GM23338 (cell line): ENCODE data around the gene ISG15.

ENCODE experiments used
- CTCF ChIP-seq, 2 experiments: fragments of 200-600 bp in 1 of 2; sonication (generic) in 1 of 2; conservative IDR thresholded peaks; 2 replicates each; pipeline versions ENCODE4 v1.5.1 to v1.6.1; 2016 to 2017; ENCODE audit warnings: antibody characterized with exemption in 2 of 2, low read depth in 2 of 2, mild to moderate bottlenecking in 2 of 2, moderate library complexity in 1 of 2
- EZH2phosphoT487 ChIP-seq: fragments of 200-600 bp; sonication (generic); IDR thresholded peaks from one replicate; pipeline ENCODE4 v1.8.1; 2018; ENCODE audit warnings: antibody characterized with exemption; ENCODE audit not compliant: unreplicated experiment

- peak in 1 of 2 experiments; percentile 32; a peak in 1 of 4 replicates for TF ChIP-seq CTCF (conservative IDR thresholded peaks at IDR 0.05; ENCODE audit: low read depth in 2 of 2)
- no peak for TF ChIP-seq EZH2phosphoT487
These were observed 19.1 kb downstream of the ISG15 start for GRCh38 chr1:1032424-1032823.
